Measurements from ENCODE around the gene DRC1.
"Not testable (repeated sequence)": the region's sequence is repeated elsewhere in the genome, so short reads cannot be mapped to it uniquely, and the experiment has no call there.

DRC1 gene

GRCh38 chr2:26401739-26402541 is at the start of gene DRC1:
TSS of gene DRC1 (plus strand) at chr2:26401920. CDS start at chr2:26401990, 70 bp downstream.
- Mint-ChIP-seq H3K4me1 (ENCODE audit: low read depth) (peaks cover 4% of the 10 kb centered on the region), H3K9me3 (no peaks in the 10 kb centered on the region), H3K4me3 (peak within 1 kb of the TSS; percentile 57), H3K27me3 (peaks cover 15% of the 10 kb centered on the region), H3K27ac (no peak within 1 kb of the TSS), H3K36me3 (ENCODE audit: low read depth) (peaks cover 2% of the 10 kb centered on the region)
- intact Hi-C loops (cut with micrococcal nuclease): no loop called here

GRCh38 chr2:26352892-26353291 is 48.8 kb upstream of the DRC1 start:
- Mint-ChIP-seq H3K27ac (no peak overlapping the region), H3K9me3 (no peaks in the 10 kb centered on the region)

GRCh38 chr2:26354469-26354868 is 47.3 kb upstream of the DRC1 start:
- H3K4me3 Mint-ChIP-seq; H3K27me3 Mint-ChIP-seq; H3K9me3 Mint-ChIP-seq; intact Hi-C loops (cut with micrococcal nuclease); H3K27ac Mint-ChIP-seq: not testable (repeated sequence)
- Mint-ChIP-seq H3K4me1 (ENCODE audit: low read depth) (peaks cover 20% of the 10 kb centered on the region), H3K36me3 (ENCODE audit: low read depth) (peaks cover 29% of the 10 kb centered on the region)

More at GRCh38 chr2:26352892-26353291, 48.8 kb upstream of the DRC1 start:
- Mint-ChIP-seq H3K4me3 (no peak overlapping the region), H3K27me3 (no peaks in the 10 kb centered on the region), H3K36me3 (ENCODE audit: low read depth) (peaks cover 21% of the 10 kb centered on the region), H3K4me1 (ENCODE audit: low read depth) (peaks cover 27% of the 10 kb centered on the region)
- intact Hi-C loops (cut with micrococcal nuclease): no loop called here

GRCh38 chr2:26355038-26355995 is 46.4 kb upstream of the DRC1 start:
- no peaks in the 10 kb centered on the region for H3K27me3 Mint-ChIP-seq
- peaks cover 20% of the 10 kb centered on the region for H3K4me1 Mint-ChIP-seq (ENCODE audit: low read depth)
- no peak overlapping the region for H3K27ac Mint-ChIP-seq
- H3K36me3 Mint-ChIP-seq (ENCODE audit: low read depth): peaks cover 29% of the 10 kb centered on the region
- H3K4me3 Mint-ChIP-seq: no peak overlapping the region
- intact Hi-C loops (cut with micrococcal nuclease): no loop called here
- H3K9me3 Mint-ChIP-seq: no peaks in the 10 kb centered on the region

GRCh38 chr2:26356111-26356510 is 45.6 kb upstream of the DRC1 start:
- H3K36me3 Mint-ChIP-seq (ENCODE audit: low read depth): peaks cover 29% of the 10 kb centered on the region

GRCh38 chr2:26356771-26357170 is 44.9 kb upstream of the DRC1 start:
- Mint-ChIP-seq H3K27me3 (no peaks in the 10 kb centered on the region), H3K9me3 (no peaks in the 10 kb centered on the region), H3K4me3 (no peak overlapping the region), H3K36me3 (ENCODE audit: low read depth) (peaks cover 33% of the 10 kb centered on the region), H3K4me1 (ENCODE audit: low read depth) (peaks cover 20% of the 10 kb centered on the region), H3K27ac (no peak overlapping the region)
- intact Hi-C loops (cut with micrococcal nuclease): no loop called here

More at GRCh38 chr2:26356111-26356510, 45.6 kb upstream of the DRC1 start:
- H3K9me3 Mint-ChIP-seq: no peaks in the 10 kb centered on the region
- no peak overlapping the region for H3K4me3 Mint-ChIP-seq
- intact Hi-C loops (cut with micrococcal nuclease): no loop called here
- peaks cover 20% of the 10 kb centered on the region for H3K4me1 Mint-ChIP-seq (ENCODE audit: low read depth)
- no peaks in the 10 kb centered on the region for H3K27me3 Mint-ChIP-seq
- H3K27ac Mint-ChIP-seq: no peak overlapping the region

GRCh38 chr2:26359886-26360473 is 41.7 kb upstream of the DRC1 start:
- Mint-ChIP-seq H3K4me3 (no peak overlapping the region), H3K27ac (no peak overlapping the region), H3K27me3 (no peaks in the 10 kb centered on the region), H3K9me3 (no peaks in the 10 kb centered on the region), H3K4me1 (ENCODE audit: low read depth) (peaks cover 7% of the 10 kb centered on the region), H3K36me3 (ENCODE audit: low read depth) (peaks cover 28% of the 10 kb centered on the region)
- intact Hi-C loops (cut with micrococcal nuclease): no loop called here

- H3K4me1 Mint-ChIP-seq (ENCODE audit: low read depth): no peaks in the 10 kb centered on the region
- no peaks in the 10 kb centered on the region for H3K9me3 Mint-ChIP-seq
- intact Hi-C loops (cut with micrococcal nuclease): no loop called here
- H3K4me3 Mint-ChIP-seq: no peak overlapping the region
- H3K27me3 Mint-ChIP-seq: no peaks in the 10 kb centered on the region
- no peak overlapping the region for H3K27ac Mint-ChIP-seq
- peaks cover 26% of the 10 kb centered on the region for H3K36me3 Mint-ChIP-seq (ENCODE audit: low read depth)
Observed at GRCh38 chr2:26363323-26363722, 38.4 kb upstream of the DRC1 start.

- Mint-ChIP-seq H3K27me3 (no peaks in the 10 kb centered on the region), H3K9me3 (no peaks in the 10 kb centered on the region), H3K4me1 (ENCODE audit: low read depth) (no peaks in the 10 kb centered on the region), H3K36me3 (ENCODE audit: low read depth) (peaks cover 26% of the 10 kb centered on the region), H3K4me3 (no peak overlapping the region), H3K27ac (no peak overlapping the region)
- intact Hi-C loops (cut with micrococcal nuclease): no loop called here
Observed at GRCh38 chr2:26363958-26364357, 37.8 kb upstream of the DRC1 start.

GRCh38 chr2:26364669-26365068 is 37.1 kb upstream of the DRC1 start:
- intact Hi-C loops (cut with micrococcal nuclease): no loop called here
- Mint-ChIP-seq H3K4me1 (ENCODE audit: low read depth) (no peaks in the 10 kb centered on the region), H3K4me3 (no peak overlapping the region), H3K9me3 (no peaks in the 10 kb centered on the region), H3K27me3 (no peaks in the 10 kb centered on the region), H3K27ac (no peak overlapping the region), H3K36me3 (ENCODE audit: low read depth) (peaks cover 33% of the 10 kb centered on the region)

- intact Hi-C loops (cut with micrococcal nuclease): no loop called here
- Mint-ChIP-seq H3K9me3 (no peaks in the 10 kb centered on the region), H3K36me3 (ENCODE audit: low read depth) (peaks cover 40% of the 10 kb centered on the region), H3K27me3 (no peaks in the 10 kb centered on the region), H3K4me1 (ENCODE audit: low read depth) (no peaks in the 10 kb centered on the region), H3K4me3 (no peak overlapping the region), H3K27ac (no peak overlapping the region)
Observed at GRCh38 chr2:26366957-26367356, 34.8 kb upstream of the DRC1 start.

- H3K4me1 Mint-ChIP-seq (ENCODE audit: low read depth); H3K27me3 Mint-ChIP-seq; H3K4me3 Mint-ChIP-seq; H3K9me3 Mint-ChIP-seq; intact Hi-C loops (cut with micrococcal nuclease); H3K27ac Mint-ChIP-seq: not testable (repeated sequence)
- peaks cover 62% of the 10 kb centered on the region for H3K36me3 Mint-ChIP-seq (ENCODE audit: low read depth)
Observed at GRCh38 chr2:26369664-26370063, 32.1 kb upstream of the DRC1 start.

- H3K27ac Mint-ChIP-seq; H3K4me3 Mint-ChIP-seq; H3K9me3 Mint-ChIP-seq; intact Hi-C loops (cut with micrococcal nuclease); H3K4me1 Mint-ChIP-seq (ENCODE audit: low read depth); H3K27me3 Mint-ChIP-seq: not testable (repeated sequence)
- peaks cover 67% of the 10 kb centered on the region for H3K36me3 Mint-ChIP-seq (ENCODE audit: low read depth)
Observed at GRCh38 chr2:26370909-26371308, 30.8 kb upstream of the DRC1 start.

GRCh38 chr2:26376799-26377198 is 24.9 kb upstream of the DRC1 start:
- Mint-ChIP-seq H3K36me3 (ENCODE audit: low read depth) (peaks cover 69% of the 10 kb centered on the region), H3K27me3 (no peaks in the 10 kb centered on the region), H3K27ac (no peak overlapping the region), H3K9me3 (no peaks in the 10 kb centered on the region), H3K4me1 (ENCODE audit: low read depth) (peaks cover 3% of the 10 kb centered on the region), H3K4me3 (no peak overlapping the region)
- intact Hi-C loops (cut with micrococcal nuclease): no loop called here
